GM18508 (cell line): ENCODE measurements around the gene SAG.

Experiments
- ATAC-seq: cut with Tn5 transposase; IDR thresholded peaks from one replicate; pipeline ENCODE4 v1.9.1; 2021; ENCODE audit warnings: moderate number of reproducible peaks; ENCODE audit not compliant: insufficient read depth, unreplicated experiment

The SAG gene

DNA sequence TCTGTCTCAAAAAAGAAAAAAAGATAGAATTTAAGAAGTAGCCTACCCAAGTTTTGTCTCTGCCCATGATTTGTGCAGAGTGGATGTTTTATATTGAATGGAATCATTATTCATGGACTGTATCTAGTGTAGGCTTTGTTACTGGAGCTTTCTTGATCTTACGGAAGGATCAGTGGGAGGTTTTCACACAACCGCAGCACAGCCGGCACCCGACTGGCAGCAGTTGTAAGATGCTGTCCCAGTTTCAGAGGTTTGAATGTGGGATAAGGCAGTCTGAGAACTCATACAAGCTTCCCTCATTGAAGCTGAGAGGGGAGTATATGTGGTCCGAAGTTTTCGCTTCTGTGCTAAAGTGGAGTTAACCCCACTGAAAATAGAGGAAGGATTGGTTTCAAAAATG lies 19.7 kb upstream of the SAG start:
- ATAC-seq, result no peak

DNA sequence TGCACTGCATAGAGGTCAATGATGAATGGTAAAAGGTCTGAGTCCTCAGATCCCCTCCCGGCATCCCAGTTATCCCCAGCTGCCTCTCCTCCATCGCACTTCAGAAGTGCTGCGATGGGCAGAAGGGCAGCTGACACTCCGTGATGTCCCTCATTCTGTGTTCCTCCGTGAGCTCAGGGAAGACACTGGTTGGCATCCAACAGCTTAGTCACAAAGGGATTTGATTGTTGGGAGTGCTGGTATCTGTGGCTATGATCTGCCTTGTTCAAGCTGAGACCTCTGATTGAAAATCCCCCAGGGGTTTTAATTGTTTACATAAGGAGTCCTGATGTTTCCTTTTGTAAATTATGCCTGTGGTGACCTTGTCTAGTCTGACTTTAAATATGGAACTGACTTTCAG lies 19.0 kb upstream of the SAG start:
- no peak for ATAC-seq

DNA sequence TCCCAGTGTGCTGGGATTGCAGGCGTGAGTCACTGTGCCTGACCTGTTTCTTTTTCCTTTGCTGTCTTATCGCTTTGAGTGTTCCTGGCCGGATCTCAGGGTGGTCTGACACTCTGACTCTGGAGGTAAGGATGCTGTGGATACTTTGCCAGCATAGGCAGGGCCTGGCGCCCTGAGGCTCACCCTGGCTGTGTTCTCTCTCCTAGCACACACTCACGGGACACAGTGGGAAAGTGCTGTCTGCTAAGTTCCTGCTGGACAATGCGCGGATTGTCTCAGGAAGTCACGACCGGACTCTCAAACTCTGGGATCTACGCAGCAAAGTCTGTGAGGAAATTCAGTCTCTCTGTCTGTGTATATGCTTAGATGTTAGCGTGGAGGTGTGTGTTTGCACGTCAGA lies 18.0 kb upstream of the SAG start:
- no peak for ATAC-seq

DNA sequence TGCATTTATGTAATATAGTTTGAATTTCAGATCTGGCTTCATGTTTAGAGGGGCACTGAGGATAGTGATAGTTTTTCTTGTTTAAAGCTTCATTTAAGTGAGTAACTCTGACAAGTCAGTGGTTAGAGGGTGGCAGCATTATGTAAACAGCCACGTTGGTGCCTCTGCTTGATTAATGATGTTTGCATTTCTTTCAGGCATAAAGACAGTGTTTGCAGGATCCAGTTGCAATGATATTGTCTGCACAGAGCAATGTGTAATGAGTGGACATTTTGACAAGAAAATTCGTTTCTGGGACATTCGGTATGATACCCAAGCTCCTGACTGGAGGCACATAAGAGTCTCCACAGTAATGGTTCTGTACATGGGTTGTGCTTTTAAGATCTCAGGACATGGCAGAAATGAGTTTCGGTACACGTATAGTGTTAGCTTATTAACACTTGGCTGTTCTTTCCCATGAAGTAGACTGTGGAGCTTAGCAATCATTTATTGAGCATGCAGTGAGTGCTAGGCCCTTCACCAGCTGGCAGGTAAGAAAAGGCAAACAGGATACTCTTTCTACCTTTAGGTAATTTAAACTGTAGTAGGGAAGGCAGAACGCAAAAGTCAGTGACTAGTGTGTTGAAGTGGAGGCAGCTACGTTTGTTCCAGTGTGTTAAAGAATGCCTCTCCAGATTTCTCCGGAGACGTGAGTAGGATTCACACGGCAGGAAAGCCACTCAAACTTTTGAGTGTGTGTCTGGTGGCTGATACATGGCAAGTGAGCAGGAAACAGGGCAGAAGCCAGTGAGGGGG lies 17.4 kb upstream of the SAG start:
- ATAC-seq, result no peak

DNA sequence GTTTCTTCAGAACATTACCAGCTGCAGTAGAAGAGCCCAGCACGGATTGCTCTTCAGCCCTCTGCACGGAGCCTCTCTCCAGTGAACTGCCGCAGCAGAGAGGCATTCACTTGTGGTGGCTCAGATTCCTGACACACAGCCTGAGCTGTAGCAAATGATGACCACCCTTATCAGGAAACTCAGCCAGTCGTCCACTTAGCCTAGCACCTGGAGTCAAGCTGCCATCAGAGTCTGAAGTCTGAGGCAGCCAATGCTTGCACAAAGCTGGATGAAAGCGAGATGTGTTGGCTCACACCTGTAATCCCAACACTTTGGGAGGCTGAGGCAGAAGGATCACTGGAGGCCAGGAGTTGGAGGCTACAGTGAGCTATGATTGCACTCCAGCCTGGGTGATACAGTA lies 11.7 kb upstream of the SAG start:
- no peak for ATAC-seq

DNA sequence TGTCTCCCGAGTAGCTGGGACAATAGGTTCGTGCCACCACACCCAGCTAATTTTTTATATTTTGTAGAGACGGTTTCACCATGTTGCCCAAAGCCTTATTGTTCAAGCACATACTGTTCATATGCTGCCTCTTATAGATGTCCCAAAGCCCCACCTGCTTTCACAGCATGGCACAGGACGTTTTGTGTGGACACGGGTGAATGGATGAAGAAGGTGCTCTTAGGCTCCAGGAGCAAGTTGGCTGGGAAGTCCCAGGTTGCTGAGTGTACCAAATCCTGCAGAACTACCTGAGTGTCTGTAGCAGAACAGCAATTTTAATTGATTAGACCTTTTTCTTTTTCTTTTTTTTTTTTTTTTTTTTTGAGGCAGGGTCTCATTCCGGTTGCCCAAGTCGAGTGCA lies 10.5 kb upstream of the SAG start:
- ATAC-seq, result no peak

DNA sequence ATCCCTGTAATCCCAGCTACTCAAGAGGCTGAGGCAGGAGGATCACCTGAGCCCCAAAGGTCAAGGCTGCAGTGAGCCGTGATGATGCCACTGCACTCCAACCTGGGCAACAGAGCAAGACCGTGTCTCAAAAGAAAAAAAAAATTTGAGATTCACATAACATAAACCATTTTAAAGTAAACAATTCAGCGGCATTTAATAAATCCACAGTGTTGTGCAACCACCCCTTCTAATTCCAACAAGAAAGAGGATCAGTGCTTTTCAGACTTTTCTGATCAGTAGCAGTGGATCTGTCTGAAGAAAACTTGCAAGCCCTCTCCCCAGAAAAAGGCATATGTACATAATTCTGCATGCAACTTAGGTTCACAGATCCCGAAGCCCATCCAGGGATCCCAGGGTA lies 7.2 kb upstream of the SAG start:
- ATAC-seq, result no peak

DNA sequence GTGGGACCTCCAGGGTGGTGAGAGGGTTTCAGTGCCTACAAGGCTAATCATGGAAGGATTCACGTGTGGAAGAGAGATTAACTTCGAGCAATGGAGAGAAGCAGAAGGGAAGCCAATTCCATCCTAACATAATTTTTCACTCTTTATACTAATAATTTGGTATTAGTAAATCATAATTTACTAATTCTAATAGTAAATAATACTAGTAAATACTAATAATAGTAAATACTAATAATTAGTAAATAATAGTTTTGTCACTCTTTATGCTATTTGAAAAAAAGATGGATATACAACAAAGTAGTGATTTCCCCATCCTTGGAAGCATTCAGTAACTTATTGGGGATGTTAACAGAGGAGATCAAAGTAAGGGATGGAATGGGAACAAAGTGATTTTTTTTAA lies 6.4 kb upstream of the SAG start:
- no peak for ATAC-seq

DNA sequence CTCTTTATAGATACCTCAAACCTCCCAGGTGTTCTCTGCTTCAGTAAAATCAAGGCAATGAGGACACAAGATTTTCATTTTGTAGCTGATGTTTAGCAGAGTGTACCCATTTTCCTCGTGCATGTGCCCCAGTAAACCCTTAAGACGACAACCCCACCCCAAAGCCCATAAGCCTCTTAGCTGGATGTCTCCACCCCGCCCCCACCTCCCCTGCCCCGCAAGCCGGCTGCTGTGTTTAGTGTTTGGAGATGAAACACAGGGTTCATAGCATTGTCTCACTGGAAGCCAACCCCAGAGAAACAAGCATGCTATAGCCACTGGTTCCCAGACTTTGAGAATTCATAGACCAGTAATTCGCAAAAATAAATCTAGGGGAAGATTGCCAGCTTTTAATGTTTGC lies 5.8 kb upstream of the SAG start:
- ATAC-seq, result no peak

DNA sequence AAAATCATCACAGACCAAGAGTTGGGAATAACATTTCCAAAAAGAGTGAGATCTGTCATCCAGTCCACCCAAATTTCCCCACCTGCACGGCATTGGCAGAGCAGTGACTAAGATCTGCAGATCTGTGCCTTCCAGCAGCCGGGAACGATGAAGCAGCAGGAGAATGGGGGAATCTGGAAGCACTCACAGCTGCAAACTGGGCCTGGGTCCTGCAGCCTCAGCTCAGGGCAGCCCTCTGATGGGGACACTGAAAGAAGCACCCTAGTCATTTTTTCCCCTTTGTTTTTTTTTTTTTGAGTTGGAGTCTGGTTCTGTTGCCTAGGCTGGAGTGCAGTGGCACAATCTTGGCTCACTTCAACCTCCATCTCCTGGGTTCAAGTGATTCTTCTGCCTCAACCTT lies 4.4 kb upstream of the SAG start:
- ATAC-seq, result no peak

DNA sequence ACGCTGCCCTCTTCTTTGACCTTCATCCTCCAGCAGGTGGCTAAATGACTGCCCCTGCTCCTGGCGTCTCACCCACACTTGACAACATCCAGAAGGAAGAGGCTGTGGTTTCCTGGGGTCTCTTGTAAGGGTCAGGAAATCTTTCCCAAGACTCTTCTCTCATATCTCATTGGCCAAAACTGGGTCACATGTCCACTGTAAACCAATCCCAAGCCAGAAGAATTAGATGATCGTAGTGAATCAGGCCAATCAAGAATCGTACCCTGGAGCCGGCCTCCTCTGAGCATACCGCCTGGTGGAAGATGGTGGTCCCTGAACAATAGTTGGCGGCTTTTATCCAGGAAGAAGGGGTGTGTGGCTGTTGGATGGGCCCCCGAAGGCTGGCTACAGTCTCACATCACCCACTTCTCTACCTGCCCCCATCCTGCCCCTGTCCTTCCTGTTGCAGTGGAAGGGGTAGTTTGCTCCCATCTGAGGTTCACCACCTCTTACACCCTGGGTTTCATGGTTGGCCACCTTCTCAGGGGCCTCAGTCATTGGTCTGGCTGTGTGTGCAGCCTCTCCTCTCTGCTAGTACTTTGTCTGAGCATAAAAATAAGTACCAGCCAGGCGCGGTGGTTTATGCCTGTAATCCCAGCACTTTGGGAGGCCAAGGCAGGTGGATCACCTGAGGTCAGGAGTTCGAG lies 3.8 kb downstream of the SAG start:
- no peak for ATAC-seq

DNA sequence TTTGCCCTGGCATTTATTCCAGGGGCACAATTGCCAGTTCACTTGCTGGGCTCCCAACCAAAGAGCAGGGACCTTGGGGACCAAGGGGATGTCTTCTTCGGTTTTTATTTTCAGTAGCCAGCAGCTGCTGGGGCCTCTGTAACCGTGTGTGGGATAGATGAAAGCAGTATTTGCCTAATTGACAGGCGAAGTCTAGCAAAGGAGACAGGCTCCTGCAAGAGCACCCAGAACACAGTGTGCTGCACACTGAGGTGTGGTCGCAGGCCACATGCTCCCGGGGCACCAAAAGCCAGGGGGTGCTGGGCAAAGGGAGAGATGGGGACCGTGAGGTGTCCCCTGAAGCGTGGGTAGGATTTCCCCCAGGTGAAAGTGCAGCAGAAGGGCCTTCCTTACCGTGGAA lies 5.3 kb downstream of the SAG start:
- ATAC-seq, result no peak

DNA sequence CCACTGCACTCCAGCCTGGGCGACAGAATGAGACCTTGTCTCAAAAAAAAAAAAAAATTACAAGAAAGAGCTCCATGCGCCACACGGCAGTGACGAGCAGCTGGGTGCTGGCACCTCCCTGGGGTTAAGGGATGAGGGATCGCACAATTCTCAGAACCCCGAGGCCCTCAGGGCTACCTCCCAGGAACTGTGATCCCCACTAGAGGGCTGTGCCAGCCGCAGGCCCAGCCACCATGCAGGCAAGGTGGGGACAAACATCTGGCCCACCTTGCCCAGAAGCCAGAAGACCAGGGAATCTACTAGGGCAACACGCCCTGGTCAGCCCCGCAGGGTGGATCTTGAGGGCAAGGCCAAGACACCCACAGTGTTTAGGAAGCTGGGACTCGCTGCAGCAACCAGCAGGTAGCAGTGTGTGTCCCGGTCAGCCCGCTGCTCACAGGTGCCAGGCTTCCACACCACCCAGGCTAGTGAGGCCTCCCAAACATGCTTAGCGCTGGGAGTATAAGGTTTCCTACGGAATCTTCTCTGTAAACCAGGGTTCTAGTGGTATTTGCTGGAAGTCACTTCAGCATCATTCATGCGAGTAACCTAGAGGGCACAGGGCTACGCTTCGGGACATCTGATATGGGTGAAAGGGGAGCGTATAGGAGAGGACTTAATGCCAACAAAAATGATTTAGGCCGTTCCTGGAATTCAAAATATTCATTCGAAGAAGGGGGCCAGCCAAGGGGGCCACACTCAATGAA lies 6.7 kb downstream of the SAG start:
- no peak for ATAC-seq

DNA sequence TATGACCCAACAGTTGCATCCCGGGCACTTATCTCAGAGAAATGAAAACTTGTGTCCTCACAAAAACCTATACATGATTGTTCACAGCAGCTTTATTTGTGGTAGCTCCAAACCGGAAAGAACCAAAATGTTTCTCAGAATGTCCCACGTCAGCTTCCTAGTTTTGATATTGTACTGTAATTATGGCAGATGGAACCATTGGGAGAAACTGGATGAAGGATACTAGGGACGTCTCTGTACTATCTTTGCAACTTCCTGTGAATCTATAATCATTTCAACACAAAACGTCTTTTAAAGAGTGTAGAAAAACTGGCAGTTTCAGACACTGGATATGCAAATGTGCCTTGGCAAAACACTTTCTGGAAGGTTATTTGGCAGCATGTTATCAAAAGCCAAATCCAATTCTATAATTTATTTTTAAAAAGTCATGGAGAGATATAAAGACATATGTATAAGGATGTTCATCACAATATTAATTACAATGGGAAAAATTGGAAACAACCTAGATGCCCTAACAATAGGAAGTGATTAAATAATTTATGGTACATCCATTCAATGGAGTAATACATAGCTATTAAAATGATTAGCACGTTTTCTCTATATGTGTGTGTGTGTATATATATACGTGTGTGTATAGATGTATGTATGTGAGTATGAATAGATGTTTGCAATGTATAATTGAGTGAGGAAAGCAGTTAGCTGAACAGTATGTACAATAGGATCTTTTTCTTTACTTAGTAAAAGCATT lies 9.8 kb downstream of the SAG start:
- ATAC-seq, result no peak

DNA sequence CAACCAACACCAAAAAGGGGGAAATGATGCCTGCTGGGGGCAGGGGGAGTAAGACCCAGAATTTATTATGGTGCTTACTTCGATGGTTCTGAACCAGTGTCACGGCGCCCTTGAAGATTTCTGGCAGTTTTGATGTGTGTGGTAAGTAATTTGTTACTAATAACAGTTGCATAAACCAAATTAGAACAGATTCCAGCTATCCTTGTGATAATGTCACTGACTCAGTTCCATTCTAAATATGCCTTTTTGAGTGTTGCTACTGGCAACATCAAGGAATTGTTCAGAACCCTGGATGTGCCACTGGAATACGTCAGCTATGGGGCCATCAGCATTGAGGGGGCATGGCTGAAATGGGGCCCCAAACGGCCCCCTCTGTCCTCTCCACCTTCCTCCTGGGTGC lies 11.6 kb downstream of the SAG start:
- ATAC-seq, result no peak

DNA sequence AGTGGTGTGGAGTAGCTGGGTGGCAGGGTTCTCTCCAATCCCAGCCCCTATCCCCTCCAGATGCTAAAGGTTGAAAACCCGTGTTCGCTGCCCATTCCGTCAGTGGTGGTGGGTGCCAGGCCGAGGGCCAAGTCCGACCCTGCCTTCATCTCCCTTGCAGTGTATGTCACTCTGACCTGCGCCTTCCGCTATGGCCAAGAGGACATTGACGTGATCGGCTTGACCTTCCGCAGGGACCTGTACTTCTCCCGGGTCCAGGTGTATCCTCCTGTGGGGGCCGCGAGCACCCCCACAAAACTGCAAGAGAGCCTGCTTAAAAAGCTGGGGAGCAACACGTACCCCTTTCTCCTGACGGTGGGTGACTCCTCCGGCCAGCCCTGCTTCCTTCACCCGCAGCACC lies 12.9 kb downstream of the SAG start:
- ATAC-seq, result no peak

DNA sequence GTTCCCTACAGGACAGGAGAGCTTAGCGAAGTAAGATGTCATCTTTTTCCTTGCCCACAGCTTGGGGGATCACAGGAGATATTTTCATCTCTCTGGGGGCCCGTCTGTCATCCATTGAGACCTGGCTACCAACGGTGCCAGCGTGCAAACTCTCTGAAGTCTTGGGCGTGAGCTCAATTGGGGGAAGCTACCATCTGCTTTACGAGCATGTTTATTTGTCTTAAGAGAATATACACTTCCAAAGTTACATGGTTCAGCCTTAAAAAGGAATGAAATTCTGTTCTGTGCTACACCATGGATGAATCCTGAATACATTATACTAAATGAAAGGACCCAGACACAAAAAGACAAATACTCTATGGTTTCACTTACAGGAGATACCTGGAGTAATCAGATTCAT lies 13.6 kb downstream of the SAG start:
- ATAC-seq, result no peak

DNA sequence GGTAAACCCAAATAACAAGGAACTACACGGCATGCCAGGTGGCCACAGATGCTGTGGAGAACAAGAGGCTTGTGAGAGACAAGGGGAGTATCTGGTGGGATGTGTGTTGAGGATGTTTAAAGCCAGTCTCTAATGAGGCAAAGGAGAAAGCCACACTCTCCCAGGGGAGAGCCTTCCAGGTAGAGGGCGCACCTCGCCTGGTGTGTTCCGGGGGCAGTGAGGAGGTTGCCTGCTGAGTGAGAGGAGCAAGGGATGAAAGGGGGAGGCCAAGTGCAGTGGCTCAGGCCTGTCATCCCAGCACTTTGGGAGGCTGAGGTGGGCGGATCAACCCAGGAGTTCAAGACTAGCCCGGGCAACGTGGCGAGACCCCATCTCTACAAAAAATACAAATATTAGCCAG lies 16.2 kb downstream of the SAG start:
- ATAC-seq, result no peak

DNA sequence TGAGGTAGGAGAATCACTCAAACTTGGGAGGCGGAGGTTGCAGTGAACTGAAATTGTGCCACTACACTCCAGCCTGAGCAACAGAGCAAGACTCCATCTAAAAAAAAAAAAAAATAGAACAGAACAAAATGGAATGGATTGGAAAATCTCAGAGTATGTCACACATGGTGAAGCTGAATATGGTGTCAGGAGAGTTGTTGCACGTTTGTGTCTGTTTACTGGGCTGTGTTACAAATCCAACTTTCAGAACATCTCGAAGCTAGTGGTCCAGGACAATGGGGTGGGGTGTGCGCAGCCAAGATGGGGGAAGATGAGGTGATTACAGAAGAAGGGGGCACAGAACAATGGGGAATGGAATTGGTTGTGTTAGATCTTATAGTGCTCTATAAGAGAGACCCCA lies 17.6 kb downstream of the SAG start:
- ATAC-seq, result no peak

DNA sequence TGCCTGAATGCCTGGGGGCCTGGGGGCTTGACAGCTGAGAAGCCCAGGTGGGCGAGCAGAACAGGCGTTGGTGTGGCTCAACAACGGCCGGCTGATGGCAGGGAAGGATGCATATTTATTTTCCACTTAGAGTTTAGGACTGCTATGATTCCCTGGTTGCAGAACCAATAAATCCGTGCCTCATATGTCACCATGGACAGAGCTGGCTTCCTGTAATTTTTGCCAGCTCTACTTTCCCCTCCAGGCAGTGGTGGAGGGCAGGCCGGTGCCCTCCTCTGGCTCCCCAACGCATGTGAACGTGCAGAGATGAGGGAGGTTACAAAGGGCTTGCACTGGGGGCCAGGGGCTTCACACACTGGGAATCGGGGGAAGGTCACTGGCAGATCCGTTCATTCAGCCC lies 18.2 kb downstream of the SAG start:
- no peak for ATAC-seq

DNA sequence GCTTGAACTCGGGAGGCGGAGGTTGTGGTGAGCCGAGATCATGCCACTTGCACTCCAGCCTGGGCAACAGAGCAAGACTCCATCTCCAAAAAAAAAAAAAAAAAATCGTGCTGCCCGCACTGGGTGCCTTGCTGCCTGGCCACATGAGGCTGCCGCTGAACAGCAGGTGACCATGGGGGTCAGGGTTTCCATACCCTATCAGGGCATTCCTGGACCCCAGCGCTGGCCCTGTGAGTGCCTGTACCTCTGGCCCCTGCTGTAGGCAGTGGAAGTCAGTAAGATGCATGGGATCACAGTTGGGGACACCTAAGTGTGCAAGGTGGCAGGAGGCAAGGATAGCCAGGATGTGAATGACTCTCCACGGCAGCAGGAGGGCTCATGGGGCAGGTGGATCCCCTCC lies 18.9 kb downstream of the SAG start:
- no peak for ATAC-seq
